IMR-90 (cell line): Measurements from ENCODE around the gene ACVR1B. TPM values are rescaled to one million over a fixed set of nuclear protein-coding genes. Genes with fewer than 3 reads are reported as not detected.

Experiments used
- ATAC-seq: fragments of 200-7000 bp; cut with Tn5 transposase; 2 replicates; pipeline ENCODE4 v1.9.1; 2020; ENCODE audit warnings: low read depth, mild to moderate bottlenecking, moderate library complexity
- BruUV-seq: library from RNA; stranded (reverse); fragments of 400-500 nt; replicated peaks from 2 replicates; lab custom pipeline; 2021; lab: Mats Ljungman, UMichigan
- CTCF ChIA-PET: fragments of 300-600 bp; formaldehyde crosslinking; extraction: SDS; loops from one replicate; lab custom pipeline; 2021; ENCODE audit warnings: antibody characterized with exemption; lab: Yijun Ruan, JAX
- POLR2A ChIA-PET: fragments of 300-600 bp; sonication (Branson Sonifier 250); formaldehyde crosslinking; loops from one replicate; lab custom pipeline; 2022; ENCODE audit warnings: antibody characterized with exemption; ENCODE audit not compliant: unreplicated experiment; lab: Charles Lee
- DNase-seq: peaks from one replicate; pipeline ENCODE4 v3.0.0; 2013
- H2AFZ ChIP-seq: replicated peaks from 2 replicates; pipeline ENCODE3; 2013; ENCODE audit warnings: low read length, mild to moderate bottlenecking; ENCODE audit not compliant: poor library complexity
- H2AK5ac ChIP-seq: 2 replicates; pipeline ENCODE4 v1.6.1; 2013; ENCODE audit warnings: low read depth, low read length, inconsistent platforms
- H2AK9ac ChIP-seq: replicated peaks from 2 replicates; pipeline ENCODE3; 2013; ENCODE audit warnings: mild to moderate bottlenecking, low read depth, low read length, moderate library complexity; ENCODE audit not compliant: poor library complexity
- H2BK120ac ChIP-seq: 2 replicates; pipeline ENCODE4 v1.6.1; 2013; ENCODE audit warnings: low read depth, low read length, inconsistent platforms
- H2BK15ac ChIP-seq: 3 replicates; pipeline ENCODE4 v1.6.1; 2013; ENCODE audit warnings: low read depth, low read length, inconsistent platforms
- H2BK20ac ChIP-seq: 2 replicates; pipeline ENCODE4 v1.6.1; 2013; ENCODE audit warnings: low read depth, mild to moderate bottlenecking, inconsistent platforms, low read length, moderate library complexity
- H2BK5ac ChIP-seq: 2 replicates; pipeline ENCODE4 v1.6.1; 2013; ENCODE audit warnings: mild to moderate bottlenecking, low read depth, low read length, inconsistent platforms; ENCODE audit not compliant: poor library complexity, severe bottlenecking
- H3K14ac ChIP-seq: replicated peaks from 2 replicates; pipeline ENCODE4 v1.6.1; 2013; ENCODE audit warnings: low read depth, low read length, inconsistent platforms
- H3K18ac ChIP-seq: 2 replicates; pipeline ENCODE4 v1.6.1; 2013; ENCODE audit warnings: low read depth, low read length, control low read depth
- H3K23ac ChIP-seq: 2 replicates; pipeline ENCODE4 v1.6.1; 2013; ENCODE audit warnings: low read depth, low read length, inconsistent platforms
- H3K27ac ChIP-seq: 2 replicates; pipeline ENCODE4 v1.5.1; 2013; ENCODE audit warnings: mild to moderate bottlenecking, control low read depth, low read length; ENCODE audit not compliant: insufficient read depth
- H3K27me3 ChIP-seq: 2 replicates; pipeline ENCODE4 v1.6.1; 2013; ENCODE audit warnings: low read length; ENCODE audit not compliant: control insufficient read depth, insufficient read depth
- H3K36me3 ChIP-seq: 2 replicates; pipeline ENCODE4 v1.6.1; 2013; ENCODE audit warnings: low read length, mixed read lengths; ENCODE audit not compliant: control insufficient read depth, insufficient read depth
- H3K4ac ChIP-seq: 2 replicates; pipeline ENCODE4 v1.6.1; 2013; ENCODE audit warnings: low read depth, low read length, inconsistent platforms
- H3K4me1 ChIP-seq: 2 replicates; pipeline ENCODE4 v1.6.1; 2013; ENCODE audit warnings: low read length, mixed read lengths; ENCODE audit not compliant: control insufficient read depth, insufficient read depth
- H3K4me2 ChIP-seq: 2 replicates; pipeline ENCODE4 v1.6.1; 2013; ENCODE audit warnings: low read depth, mild to moderate bottlenecking, control low read depth, low read length, moderate library complexity
- H3K4me3 ChIP-seq: 2 replicates; pipeline ENCODE4 v1.5.1; 2013; ENCODE audit warnings: low read depth, mild to moderate bottlenecking, control low read depth, low read length, moderate library complexity; ENCODE audit not compliant: insufficient read depth
- H3K56ac ChIP-seq: 2 replicates; pipeline ENCODE4 v1.6.1; 2013; ENCODE audit warnings: low read length, inconsistent platforms; ENCODE audit not compliant: insufficient read depth; ENCODE audit errors: extremely low read depth
- H3K79me1 ChIP-seq, 2 experiments: 2 replicates each; pipeline ENCODE4 v1.6.1; 2013; ENCODE audit warnings: low read length in 2 of 2, inconsistent platforms in 1 of 2, low read depth in 1 of 2
- H3K9ac ChIP-seq: 2 replicates; pipeline ENCODE4 v1.6.1; 2013; ENCODE audit warnings: low read depth, low read length, control low read depth
- H3K9me1 ChIP-seq: 2 replicates; pipeline ENCODE4 v1.6.1; 2013; ENCODE audit warnings: low read length, inconsistent platforms; ENCODE audit not compliant: insufficient read depth
- H3K9me3 ChIP-seq: 2 replicates; pipeline ENCODE4 v1.6.1; 2013; ENCODE audit warnings: low read length; ENCODE audit not compliant: control insufficient read depth, insufficient read depth
- H4K20me1 ChIP-seq: 2 replicates; pipeline ENCODE4 v1.6.1; 2013; ENCODE audit warnings: low read length, inconsistent platforms; ENCODE audit not compliant: insufficient read depth
- H4K5ac ChIP-seq: 2 replicates; pipeline ENCODE4 v1.6.1; 2013; ENCODE audit warnings: mild to moderate bottlenecking, low read depth, low read length, control low read depth
- H4K8ac ChIP-seq, 2 experiments: 2 replicates each; pipeline ENCODE4 v1.6.1; 2013; ENCODE audit warnings: low read depth in 2 of 2, low read length in 2 of 2, control low read depth in 1 of 2, inconsistent platforms in 1 of 2
- H4K91ac ChIP-seq: 2 replicates; pipeline ENCODE4 v1.6.1; 2013; ENCODE audit warnings: low read depth, low read length, inconsistent platforms; ENCODE audit not compliant: insufficient read depth
- BHLHE40 ChIP-seq: fragments of 150-350 bp; IDR thresholded peaks from 2 replicates; pipeline ENCODE4 v1.6.1; 2016; ENCODE audit warnings: mild to moderate bottlenecking, low read depth, low read length
- CEBPB ChIP-seq: IDR thresholded peaks from 2 replicates; pipeline ENCODE4 v1.6.1; 2012; ENCODE audit warnings: low read depth, low read length, improper control_type of control experiment
- CHD1 ChIP-seq: IDR thresholded peaks from 2 replicates; pipeline ENCODE4 v1.6.1; 2012; ENCODE audit warnings: low read depth, low read length, improper control_type of control experiment
- SMC3 ChIP-seq: fragments of 150-350 bp; IDR thresholded peaks from 2 replicates; pipeline ENCODE4 v1.6.1; 2016; ENCODE audit warnings: low read depth, mild to moderate bottlenecking, antibody characterized with exemption, low read length, moderate library complexity
- WGBS, 2 experiments: methylation state at CpG; one replicate each; pipeline versions ENCODE4 v1.1.5 to v1.1.7; 2013; ENCODE audit warnings: missing lambda C conversion rate in 2 of 2; ENCODE audit not compliant: insufficient read length in 1 of 2; ENCODE audit errors: extremely low coverage in 2 of 2; 5-methylcytosine and 5-hydroxymethylcytosine counted together
- dilution Hi-C: fragments of 300-500 bp; cut with HindIII; formaldehyde crosslinking; loops from one replicate; pipeline ENCODE4 v1.14.3; 2018; ENCODE audit warnings: low sequenced_read_pairs; ENCODE audit not compliant: unreplicated experiment
- in situ Hi-C: fragments of 300-500 bp; cut with MboI; formaldehyde crosslinking; loops from 3 replicates; pipeline ENCODE4 v1.14.3; 2019; ENCODE audit warnings: low sequenced_read_pairs, inconsistent platforms, mixed read lengths
- intact Hi-C: fragments of 100-400 bp; cut with micrococcal nuclease; formaldehyde crosslinking; loops from 2 replicates; pipeline ENCODE4 v1.10.0; 2022
- polyA plus RNA-seq, 3 experiments: library from polyadenylated mRNA; depleted of rRNA; stranded (reverse); fragments of >200 nt; gene quantifications; 2 replicates each; pipeline ENCODE4 v1.2.3, GENCODE V29; 2012; ENCODE audit warnings: low replicate concordance in 1 of 3
- total RNA-seq: library from RNA; depleted of rRNA; stranded (reverse); fragments of >200 nt; gene quantifications from 2 replicates; pipeline ENCODE4 v1.2.3, GENCODE V29; 2012

Gene ACVR1B
- total and polyA plus RNA-seq, 2 of the 4 experiments (the other 2 are of a cell fraction), result 5.7 to 13.6 TPM

- H2AK5ac ChIP-seq, result peak overlapping the region; percentile 97
- peak overlapping the region; percentile 2 for H4K5ac ChIP-seq
- intact Hi-C loops (no loop called here), in situ Hi-C loops (no loop called here), dilution Hi-C loops (no loop called here)
- H3K36me3 ChIP-seq, result peaks cover 8% of the 10 kb centered on the region; the same call in 1 of the 2 replicates
- peak overlapping the region; percentile 12 for H3K18ac ChIP-seq
- peak overlapping the region; percentile 71; the same call in 1 of the 2 replicates for H3K27ac ChIP-seq
- TF ChIP-seq CEBPB (no peak), CHD1 (no peak), BHLHE40 (no peak), SMC3 (no peak)
- H3K9me3 ChIP-seq, result no peaks in the 10 kb centered on the region
- H3K9me1 ChIP-seq, result peaks cover 44% of the 10 kb centered on the region
- H3K23ac ChIP-seq, result peak overlapping the region; percentile 67; the same call in 1 of the 2 replicates
- no peak for DNase-seq
- peak overlapping the region; percentile 61 for H3K14ac ChIP-seq
- H3K56ac ChIP-seq, result peak overlapping the region; percentile 23; the same call in 1 of the 2 replicates
- ChIA-PET CTCF (interaction anchor here (0.8 kb wide), 1 partner anchor 17 kb away, joined by 4 read pairs; no protein-coding TSS in a partner anchor), POLR2A (interaction anchor here (0.6 kb wide), 1 partner anchor 53 kb away, joined by 5 read pairs; no protein-coding TSS in a partner anchor)
- H3K79me1 ChIP-seq, result peaks cover 0 to 35% of the 10 kb centered on the region in 2 experiments; a peak in 3 of 4 replicates
- ATAC-seq, result no peak
- H4K8ac ChIP-seq, result peak overlapping the region; percentile 9 to 97; a peak in 3 of 4 replicates
- H2AK9ac ChIP-seq, result no peak overlapping the region
- H3K9ac ChIP-seq, result no peak overlapping the region
- 100% methylated on average over 2 of the region's 6 CpGs; no CpG with 5 or more reads in 1 of the 2 experiments for WGBS, 2 experiments
- H3K27me3 ChIP-seq, result no peaks in the 10 kb centered on the region
- H3K4me1 ChIP-seq, result peaks cover 41% of the 10 kb centered on the region
- no peaks in the 10 kb centered on the region for H4K20me1 ChIP-seq
- peak overlapping the region; percentile 74; the same call in 2 of the 3 replicates for H2BK15ac ChIP-seq
- H2BK5ac ChIP-seq, result peak overlapping the region; percentile 33
- peak overlapping the region; percentile 86 for H2AFZ ChIP-seq
- H4K91ac ChIP-seq, result peak overlapping the region; percentile 94
- H2BK120ac ChIP-seq, result peak overlapping the region; percentile 88
- H3K4ac ChIP-seq, result peak overlapping the region; percentile 98
- BruUV-seq, result no TSS peak
- H3K4me3 ChIP-seq, result no peak overlapping the region
- H3K4me2 ChIP-seq, result no peak overlapping the region
- peak overlapping the region; percentile 88 for H2BK20ac ChIP-seq
Measured at GRCh38 chr12:51911307-51911706, 40.2 kb upstream of the ACVR1B start.
